Measurements from ENCODE around the gene RSBN1L. TPM values are rescaled to one million over a fixed set of nuclear protein-coding genes. Genes with fewer than 3 reads are reported as not detected.

Gene RSBN1L
- total RNA-seq, 1 donor from 2014 or later, result 31.5 TPM

DNA sequence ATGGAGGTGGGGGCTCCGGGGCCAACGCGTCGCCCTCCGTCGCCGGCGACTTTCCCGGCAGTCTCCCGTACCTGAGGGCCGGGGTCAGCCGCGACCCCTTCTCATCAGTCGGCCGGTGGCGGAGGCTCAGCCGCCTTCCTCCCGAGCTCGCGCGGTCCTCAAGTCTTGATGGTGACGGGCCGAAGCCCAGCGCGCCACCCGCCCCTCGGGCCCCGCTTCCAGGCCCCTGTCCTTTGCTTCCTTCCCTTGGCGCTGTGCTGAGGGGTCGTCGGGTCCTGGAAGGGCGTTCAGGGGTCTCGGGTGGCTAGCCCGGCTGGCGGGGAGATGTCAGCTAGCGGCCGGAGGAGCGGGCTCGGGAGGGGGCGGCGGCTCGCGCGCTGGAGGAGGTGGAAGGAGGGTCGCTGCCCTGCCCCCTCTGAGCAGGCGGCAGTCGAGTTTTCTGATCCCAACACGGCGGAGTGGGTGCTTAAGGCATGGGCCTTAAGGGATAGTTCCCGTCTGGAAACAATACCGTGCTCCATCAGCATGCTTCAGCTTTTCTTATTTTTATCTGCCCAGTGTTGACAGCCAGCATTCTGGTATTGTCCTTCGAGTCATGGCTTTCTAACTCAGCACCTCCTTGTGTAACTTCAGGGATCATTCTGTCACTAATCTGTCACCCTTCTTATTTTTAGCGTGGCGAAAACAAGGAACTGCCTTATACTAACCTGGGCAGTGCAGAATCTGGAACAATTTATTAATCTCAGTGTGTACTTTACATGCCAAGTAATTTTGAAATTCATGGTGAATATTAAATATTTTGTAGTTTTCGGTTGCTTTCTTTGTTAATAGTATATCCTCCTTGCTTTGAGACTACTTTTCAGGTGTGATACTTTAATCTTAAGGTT, 103.1 kb downstream of the RSBN1L start:
- intact Hi-C loops (cut with micrococcal nuclease), result loop anchor here (2.0 to 5.0 kb wide), 7 partner anchors 103 to 1441 kb away; partner anchors contain the start of genes CCDC146, GSAP and YWHAG

DNA sequence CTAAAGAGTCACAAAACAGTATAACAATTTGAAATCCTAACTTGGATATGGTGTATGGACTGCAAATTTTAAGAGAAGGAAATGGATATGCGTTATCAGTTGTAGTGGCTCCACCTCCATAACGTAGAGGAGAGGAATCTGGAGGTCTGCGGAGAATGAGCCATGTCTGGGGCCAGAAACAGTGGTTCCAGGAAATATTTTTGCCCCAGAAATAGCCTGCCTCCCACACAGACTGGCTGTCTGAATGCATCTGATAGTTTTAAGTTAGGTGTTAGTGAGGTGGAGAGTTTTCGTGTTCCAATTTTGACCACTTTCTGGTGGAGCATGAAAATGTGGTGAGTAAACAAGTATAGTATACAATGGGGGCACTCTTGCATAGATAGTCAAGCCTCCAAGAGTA, 103.9 kb downstream of the RSBN1L start:
- intact Hi-C loops (cut with micrococcal nuclease), result no loop called here

DNA sequence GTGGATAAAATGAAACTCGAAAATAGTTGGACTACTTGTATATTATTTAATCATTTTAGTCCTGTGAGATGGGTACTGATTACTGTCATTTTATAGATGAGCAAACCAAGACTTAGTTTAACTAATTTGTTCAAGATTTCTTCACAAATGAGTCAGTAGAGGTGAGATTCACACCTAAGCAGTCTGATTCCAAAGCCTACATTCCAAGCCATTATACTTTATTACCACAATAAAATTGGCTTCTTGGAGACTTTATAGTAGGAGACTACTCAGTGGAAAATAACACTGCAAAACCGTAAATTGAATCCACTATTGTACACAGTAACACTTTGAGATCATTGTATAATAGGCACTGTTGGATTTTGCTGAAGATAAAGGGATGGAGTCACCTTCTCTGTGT, 104.5 kb downstream of the RSBN1L start:
- intact Hi-C loops (cut with micrococcal nuclease), result no loop called here

DNA sequence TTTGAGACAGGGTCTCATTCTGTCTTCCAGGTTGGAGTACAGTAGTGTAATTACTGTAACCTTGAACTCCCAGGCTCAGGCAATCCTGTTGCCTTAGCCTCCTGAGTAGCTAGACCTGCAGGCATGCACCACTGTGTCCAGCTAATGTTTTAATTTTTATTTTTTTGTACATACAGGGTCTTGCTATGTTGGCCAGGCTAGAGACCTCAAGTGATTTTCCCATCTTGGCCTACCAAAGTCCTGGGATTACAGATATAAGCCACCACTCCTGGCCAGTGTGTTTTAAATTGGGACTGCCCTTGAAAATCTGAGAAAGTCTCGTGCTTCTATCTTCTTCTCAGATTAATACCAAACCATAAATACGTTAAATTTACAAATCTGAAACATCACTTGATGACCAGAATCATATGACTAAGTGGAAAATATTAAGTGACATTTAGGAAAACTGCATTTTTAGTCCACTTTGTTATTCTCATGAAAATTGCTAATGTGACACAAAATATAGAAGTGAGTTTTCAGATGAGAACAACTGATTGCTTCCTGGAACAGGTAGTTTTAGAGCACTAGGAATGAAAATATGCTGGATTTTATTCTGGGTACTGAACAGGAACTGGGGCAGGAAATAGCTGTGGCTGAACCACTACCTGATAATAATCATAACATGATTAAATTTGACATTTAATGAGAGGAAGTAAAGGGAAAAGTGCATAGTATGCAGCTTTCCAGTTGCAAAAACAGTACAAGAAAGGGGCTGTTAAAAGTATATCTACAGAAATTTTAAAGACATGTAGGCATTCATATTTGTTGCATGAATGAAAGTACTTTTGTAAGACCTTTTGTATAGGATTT, 106.5 kb downstream of the RSBN1L start:
- intact Hi-C loops (cut with micrococcal nuclease), result no loop called here

DNA sequence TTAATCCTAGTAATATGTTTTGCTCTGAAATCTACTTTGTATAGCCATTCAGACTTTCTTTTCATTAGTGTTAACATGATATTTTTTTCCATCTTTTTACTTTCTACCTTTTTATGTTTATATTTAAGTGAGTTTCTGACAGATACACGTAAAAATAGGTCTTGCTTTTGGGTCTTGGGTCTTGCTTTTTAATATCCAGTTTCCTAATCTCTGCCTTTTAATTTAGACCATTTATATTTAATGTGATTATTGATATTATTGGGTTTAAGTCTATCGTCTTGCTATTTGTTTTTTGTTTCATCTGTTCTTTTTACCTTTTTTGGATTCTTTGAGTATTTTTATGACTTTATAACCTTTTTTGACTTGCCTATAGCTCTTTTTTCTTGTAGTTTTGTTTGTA, 110.2 kb downstream of the RSBN1L start:
- intact Hi-C loops (cut with micrococcal nuclease), result no loop called here

DNA sequence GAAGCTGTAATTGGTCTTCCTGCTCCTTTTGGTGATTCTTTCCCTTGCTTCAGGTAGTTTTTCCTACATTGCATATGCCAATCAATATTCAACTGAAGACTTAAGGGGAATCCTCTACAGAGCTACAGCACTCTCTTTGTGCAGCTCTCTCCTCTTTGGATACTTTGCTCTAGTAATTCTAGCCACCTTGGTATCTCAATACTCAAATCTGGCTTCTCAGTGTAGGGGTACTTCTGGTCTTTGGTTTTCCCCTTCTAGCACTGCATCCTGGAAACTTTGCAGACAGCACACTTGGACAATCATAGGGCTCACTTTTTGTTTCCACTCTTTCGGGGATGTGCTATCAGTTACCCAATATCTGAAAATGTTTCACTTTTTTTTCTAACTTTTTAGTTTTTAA, 112.3 kb downstream of the RSBN1L start:
- intact Hi-C loops (cut with micrococcal nuclease), result no loop called here

DNA sequence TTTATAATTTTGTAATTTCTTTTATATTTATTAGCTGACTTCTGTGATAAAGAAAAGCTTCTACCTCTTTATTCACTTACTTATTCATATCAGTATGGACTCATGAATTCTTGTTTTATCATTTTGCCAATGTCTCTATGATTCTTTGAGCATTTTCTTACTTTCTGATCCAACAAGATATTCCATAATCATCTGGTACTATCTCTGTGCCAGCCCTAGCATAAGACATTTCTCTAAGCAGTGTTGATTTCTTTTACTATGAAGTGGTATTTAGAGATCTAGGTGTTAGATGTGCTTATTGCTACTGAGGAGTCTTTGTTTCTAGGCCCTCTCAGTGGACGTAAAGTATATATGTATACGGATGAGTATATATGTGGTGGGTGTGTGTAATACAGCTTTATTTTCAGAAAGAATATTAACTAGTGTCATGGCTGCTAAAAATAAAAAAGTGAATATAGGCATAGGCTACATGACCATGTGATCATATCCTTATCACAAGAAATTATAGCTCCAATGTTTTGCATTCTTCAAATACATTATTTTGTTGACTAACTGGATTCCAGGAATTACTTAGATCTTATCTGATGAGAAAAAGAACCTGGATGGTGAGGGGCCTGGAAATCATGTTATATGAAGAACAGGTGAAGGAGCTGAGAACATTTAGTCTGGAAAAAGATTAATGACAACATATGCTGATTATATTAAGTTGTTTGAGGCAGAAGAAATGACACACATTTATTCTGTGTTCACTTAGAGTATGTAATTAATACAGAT, 115.4 kb downstream of the RSBN1L start:
- intact Hi-C loops (cut with micrococcal nuclease), result no loop called here

DNA sequence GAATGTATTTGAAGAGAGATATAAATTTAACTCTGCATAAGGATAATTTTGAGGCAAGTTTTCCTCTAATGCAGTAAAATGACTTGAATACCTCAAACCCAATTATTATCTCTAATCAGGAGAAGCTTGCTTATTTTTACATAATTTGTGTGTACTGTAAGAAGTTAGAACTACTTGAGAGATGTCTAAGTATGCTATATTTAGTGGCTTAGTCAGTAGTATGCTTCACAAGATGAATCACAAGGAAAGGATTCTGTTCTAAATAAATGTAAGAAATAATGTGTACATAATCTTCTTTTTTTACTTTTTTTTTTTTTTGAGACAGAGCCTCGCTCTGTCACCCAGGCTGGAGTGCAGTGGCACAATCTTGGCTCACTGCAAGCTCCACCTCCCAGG, 116.0 kb downstream of the RSBN1L start:
- intact Hi-C loops (cut with micrococcal nuclease), result no loop called here

DNA sequence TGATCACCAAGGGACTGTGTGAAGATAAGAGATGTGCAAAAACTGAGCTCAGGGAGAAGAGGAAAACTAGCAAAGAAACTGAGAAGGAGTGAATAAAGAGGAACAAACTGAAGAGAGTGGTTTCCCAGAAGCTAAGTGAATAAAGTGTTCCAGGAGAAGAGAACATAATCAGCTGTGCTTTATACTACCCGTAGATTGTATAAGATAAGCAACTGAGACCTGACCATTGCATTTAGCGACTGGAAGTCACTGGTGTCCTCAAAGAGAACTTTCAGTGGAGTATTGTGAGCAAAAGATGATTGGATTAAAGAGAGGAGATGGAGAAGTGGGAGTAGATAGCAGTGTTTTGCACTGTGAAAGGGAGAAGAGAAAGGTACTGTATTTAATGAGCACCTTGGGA, 116.9 kb downstream of the RSBN1L start:
- intact Hi-C loops (cut with micrococcal nuclease), result no loop called here

DNA sequence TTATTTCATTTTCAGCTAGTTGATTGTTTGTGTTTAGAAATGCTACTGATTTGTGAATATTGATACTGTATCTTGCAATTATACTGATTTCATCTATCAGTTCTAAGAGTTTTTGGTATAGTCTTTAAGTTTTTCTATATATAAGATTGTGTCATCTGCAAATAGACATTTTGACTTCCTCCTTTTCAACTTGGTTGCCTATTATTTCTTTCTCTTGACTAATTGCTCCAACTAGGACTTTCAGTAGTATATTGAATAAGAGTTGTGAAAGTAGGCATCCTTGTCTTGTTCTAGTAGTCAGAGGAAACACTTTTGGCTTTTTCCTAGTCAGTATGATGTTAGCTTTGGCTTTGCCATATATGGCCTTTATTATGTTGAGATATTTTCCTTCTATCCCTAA, 122.8 kb downstream of the RSBN1L start:
- intact Hi-C loops (cut with micrococcal nuclease), result no loop called here

DNA sequence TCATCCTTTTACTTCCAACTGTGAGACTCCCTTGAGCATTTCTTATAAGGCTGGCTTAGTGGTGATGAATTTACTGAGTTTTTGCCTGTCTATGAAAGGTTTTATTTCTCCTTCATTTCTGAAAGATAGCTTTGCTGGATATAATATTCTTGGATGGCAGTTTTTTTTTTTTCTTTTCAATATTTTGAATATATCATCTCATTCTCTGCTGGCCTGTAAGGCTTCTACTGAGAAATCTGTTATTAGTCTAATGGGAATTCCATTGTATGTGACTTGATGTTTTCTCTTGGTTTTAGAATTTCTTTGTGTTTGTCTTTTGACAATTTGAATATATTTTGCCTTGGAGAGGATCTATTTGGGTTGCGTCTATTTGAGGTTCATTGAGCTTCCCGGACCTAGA, 124.7 kb downstream of the RSBN1L start:
- intact Hi-C loops (cut with micrococcal nuclease), result no loop called here

DNA sequence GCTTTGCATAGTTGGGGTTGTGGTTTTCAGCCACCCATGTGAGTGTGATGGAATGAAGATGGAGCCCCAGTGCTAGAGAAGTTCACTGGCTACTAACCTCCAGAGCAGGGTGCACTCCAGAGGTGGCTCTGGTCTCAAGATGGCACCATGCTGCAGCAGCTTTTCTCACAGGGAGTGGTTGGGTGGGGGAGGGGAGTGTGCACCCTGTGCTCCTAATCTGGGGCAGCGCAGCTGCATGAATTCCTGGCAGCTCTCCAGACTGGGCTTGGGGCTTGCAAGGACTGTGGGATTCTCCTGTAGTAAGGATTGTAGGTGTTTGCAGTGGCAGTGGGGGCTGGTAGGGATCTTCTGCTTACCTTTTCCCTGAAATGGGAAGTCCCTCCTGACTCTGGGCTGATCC, 126.0 kb downstream of the RSBN1L start:
- intact Hi-C loops (cut with micrococcal nuclease), result no loop called here

DNA sequence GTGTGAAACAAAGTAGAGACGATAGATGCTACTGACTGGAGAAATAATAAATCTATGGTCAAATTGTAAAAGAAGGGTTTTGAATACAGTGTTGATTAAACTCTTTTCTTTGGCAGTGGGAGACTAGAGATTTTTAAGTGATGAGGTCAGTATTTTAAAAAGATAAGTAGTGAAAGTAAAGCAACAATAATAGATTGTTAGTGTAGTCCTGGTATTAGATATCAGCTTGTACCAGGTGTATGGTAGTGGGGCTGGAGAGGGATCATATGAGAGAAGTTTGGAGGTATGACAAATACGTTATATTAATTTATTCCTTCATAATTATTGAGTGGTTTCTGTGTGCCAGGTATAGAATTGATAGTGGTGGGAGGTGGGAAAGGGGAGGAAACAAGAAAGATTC, 127.5 kb downstream of the RSBN1L start:
- intact Hi-C loops (cut with micrococcal nuclease), result no loop called here

DNA sequence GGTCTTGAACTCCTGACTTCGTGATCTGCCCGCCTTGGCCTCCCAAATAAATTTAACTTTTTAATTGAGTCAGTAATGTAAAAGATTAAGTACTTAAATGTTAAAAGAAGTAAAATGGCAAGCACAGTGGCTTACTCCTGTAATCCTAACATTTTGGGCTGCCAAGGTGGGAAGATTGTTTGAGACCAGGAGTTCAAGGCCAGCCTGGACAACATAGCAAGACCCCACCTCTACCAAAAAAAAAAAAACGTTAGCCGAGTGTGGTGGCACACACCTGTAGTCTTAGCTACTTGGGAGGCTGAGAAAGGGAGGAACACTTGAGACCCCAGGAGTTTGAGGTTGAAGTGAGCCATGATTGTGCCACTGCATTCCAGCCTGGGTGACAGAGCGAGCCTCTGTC, 128.4 kb downstream of the RSBN1L start:
- intact Hi-C loops (cut with micrococcal nuclease), result no loop called here

DNA sequence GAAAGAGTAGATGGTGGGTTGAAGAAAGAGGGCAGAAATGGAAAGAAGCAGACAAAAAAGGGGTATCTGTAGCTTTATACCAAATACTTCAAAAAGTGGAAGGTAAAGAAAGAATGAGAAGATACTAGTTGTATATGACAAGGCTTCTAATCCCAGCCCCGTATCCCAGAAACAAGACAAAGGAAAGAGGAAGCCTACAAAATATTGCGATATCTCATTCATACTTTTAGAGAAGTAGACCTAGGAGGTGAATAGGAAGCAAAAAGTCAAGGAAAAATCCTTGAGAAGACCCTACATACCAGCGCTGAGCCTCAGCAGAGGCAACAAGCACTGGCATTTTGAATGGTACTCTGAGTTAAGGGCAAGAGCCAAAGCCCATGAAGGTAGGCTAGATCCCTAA, 128.9 kb downstream of the RSBN1L start:
- intact Hi-C loops (cut with micrococcal nuclease), result no loop called here

DNA sequence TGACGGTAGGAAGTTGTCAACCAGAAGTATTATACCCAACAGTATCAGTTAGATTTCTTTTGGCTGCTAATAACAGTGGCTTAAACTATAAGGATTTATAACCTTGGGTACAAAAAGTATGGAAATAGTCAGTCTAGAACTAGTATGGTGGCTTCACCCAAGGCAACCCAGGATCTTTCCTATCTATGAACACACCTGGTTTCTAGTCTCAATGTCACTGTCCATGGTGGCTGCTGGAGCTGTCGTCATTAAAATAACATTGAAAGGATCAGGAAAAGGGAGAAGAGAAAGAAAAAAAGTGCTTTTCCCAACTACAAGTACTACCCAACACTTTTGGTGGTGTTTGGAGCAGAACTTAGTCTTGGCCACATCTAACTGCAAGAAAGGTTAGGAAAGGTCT, 130.0 kb downstream of the RSBN1L start:
- intact Hi-C loops (cut with micrococcal nuclease), result no loop called here

DNA sequence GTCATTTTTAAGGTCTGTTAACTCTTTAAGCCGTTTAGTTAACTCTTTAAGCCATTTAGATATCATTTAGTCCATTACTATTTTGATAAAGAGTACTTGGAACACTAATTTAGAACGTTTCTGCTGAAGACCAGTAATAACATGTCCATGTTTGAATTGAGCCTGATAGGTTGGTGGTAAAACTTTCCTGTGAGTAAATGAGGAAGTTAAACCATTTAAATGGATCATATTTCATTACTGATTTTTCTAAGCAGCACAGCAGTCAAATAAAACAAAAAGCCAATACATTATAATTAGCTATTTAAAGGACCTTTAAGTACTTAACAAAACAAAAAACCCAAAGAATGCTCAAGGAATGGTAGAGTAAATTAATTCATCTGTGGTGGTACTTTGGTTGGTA, 131.7 kb downstream of the RSBN1L start:
- intact Hi-C loops (cut with micrococcal nuclease), result no loop called here

DNA sequence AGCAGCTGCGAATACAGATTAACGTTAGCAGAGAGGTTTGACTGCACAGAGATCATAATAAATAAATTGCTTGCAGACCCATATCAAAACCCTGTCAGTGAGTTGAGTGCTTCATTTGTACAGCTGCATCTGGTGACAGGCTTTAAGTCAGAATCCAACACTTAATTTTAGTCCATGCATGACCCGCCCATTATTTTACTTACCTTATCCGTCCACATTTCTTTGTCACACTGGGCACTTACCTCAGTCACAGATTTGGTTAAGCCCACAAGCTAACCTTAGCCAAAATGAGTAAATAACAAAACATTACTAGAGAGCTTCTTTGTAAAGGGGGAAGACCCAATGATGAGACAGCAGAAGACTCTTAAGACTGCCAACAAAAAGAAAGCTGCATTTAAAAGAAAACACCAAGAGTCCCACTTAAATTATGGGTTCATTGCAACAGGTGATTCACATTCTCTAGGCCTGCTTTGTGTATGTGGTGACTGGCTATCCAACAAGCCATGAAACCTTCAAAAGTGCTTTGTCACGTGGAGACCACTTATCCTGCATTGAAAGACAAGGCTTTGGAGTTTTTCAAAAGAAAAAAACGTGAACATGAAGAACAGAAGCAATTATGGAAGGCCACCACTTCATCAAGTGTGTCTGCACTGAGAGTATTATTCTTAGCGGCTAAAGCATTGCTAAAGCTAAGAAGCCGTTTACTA, 134.5 kb downstream of the RSBN1L start:
- intact Hi-C loops (cut with micrococcal nuclease), result no loop called here

DNA sequence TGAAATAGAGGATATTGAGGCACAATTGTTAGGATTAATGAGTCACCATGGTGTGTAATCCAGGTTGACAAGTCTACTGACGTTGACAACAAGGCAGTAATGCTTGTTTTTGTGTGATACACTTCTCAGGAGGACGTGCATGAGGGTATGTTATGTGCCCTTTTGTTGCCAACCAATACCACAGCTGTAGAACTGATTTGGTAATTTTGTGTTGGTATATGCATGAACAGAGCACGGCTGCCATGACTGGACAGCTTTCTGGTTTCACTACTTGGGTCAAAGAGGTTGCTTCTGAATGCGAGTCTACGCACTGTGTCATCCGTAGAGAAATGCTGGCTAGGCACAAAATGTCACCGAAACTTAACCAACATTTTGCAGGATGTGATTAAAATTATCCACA, 135.2 kb downstream of the RSBN1L start:
- intact Hi-C loops (cut with micrococcal nuclease), result no loop called here

DNA sequence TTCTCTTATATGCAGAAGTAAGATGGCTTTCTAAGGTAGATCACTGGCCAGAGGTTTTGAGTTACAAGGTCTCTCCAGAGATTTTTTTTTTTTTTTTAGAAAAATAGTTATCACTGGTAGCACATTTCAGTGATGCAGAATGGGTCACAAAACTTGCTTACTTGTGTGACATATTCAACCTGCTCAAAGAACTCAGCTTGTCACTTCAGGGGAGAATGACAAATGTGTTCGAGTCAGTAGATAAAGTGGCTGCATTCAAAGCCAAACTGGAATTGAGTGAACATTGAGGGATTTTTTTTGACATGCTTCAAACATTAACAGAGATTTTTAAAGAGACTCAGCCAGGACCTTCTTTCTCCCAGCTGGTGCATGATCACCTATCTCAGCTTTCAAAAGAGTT, 135.7 kb downstream of the RSBN1L start:
- intact Hi-C loops (cut with micrococcal nuclease), result no loop called here

Data from T-helper 1 cell treated with Interleukin-12 subunit alpha and Interleukin-12 subunit beta and Interleukin-4 antibody, amounts not matched to agents 30 ng/mL and 1 ng/mL, for 36 hours (primary cell).